Measurements from ENCODE around the gene C15orf39. TPM values are rescaled to one million over a fixed set of nuclear protein-coding genes. Genes with fewer than 3 reads are reported as not detected.

Gene C15orf39
- total and polyA plus RNA-seq, 2 of the 13 experiments (the other 11 are each of a cell fraction or from before 2014, with no cell fraction given): 6.2 to 13.5 TPM

DNA sequence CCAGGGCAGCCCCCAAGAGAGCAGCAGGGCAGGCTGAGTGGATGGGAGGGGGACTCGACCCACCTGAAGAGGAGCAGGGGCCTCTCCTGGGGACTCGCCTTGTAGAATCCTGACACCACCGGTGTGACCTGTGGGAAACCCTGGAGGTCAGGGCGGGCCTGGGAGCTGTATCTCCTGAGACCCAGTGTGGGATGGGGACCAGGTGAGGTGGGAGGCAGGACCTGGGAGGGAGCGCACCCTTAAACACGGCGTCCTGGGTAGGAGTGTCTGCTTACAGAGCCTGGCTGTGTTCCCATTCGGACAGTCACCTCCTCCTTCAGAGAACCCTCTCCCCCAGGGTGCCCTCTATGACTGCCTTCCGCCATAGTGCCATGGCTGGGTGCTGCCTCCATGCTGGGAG is 27.1 kb downstream of the C15orf39 start:
- Histone ChIP-seq H3K4me2 (ENCODE audit: low read depth, low read length) (no peak overlapping the region), H3K4me3 (replicated peaks in 1 of 3; ENCODE audit: insufficient read depth in 1 of 3, low read depth in 2 of 3, low read length in 3 of 3) (no peak overlapping the region), H3K27ac (ENCODE audit: extremely low read length, insufficient read depth, low read length) (no peak overlapping the region), H3K27me3 (ENCODE audit: control insufficient read depth in 1 of 2, insufficient read depth in 2 of 2, low read length in 2 of 2) (peaks cover 7 to 56% of the 10 kb centered on the region in 2 experiments; a peak in 4 of 5 replicates), H3K9ac (ENCODE audit: insufficient read depth, low read depth, low read length) (no peak overlapping the region), H3K36me3 (replicated peaks in 1 of 2; ENCODE audit: control insufficient read depth in 1 of 2, insufficient read depth in 2 of 2, low read length in 2 of 2) (no peaks in the 10 kb centered on the region), H4K20me1 (ENCODE audit: insufficient read depth, low read length) (no peaks in the 10 kb centered on the region), H3K79me2 (ENCODE audit: insufficient read depth, low read length) (no peaks in the 10 kb centered on the region), H3K4me1 (ENCODE audit: insufficient read depth, low read length) (peaks cover 14% of the 10 kb centered on the region; the same call in 1 of the 2 replicates), H2AFZ (ENCODE audit: low read length) (no peak overlapping the region), H3K9me3 (ENCODE audit: low read length) (no peaks in the 10 kb centered on the region)
- no TSS peak for BruUV-seq (replicated peaks)
- FAIRE-seq (no peak), DNase-seq (ENCODE audit: low spot score) (no peak), ATAC-seq (no peak)
- POLR2A ChIA-PET: no interaction called here
- 32% methylated on average over 6 of the region's 9 CpGs for WGBS (ENCODE audit: low lambda C conversion rate)
- intact Hi-C loops (cut with micrococcal nuclease; ENCODE audit: unreplicated experiment) (no loop called here), in situ Hi-C loops (cut with HindIII; ENCODE audit: extremely low pct_ligation_motif_present, low pct_unique_long_range_greater_than_20kb) (loop anchor here (25.0 kb wide), 1 partner anchor 534 kb away; no protein-coding TSS in a partner anchor)
- CTCF ChIA-PET (ENCODE audit: low intra/inter-chr PET ratio, low total read pairs): no interaction called here
- TF ChIP-seq GTF2F1 (IDR thresholded peaks at IDR 0.05; ENCODE audit: low read length) (no peak), KAT8 (CRISPR knock-in tag; IDR thresholded peaks at IDR 0.05) (no peak), AGO1 (IDR thresholded peaks at IDR 0.05; ENCODE audit: low read depth, low read length, poor library complexity, severe bottlenecking) (no peak), ZSCAN9 (CRISPR knock-in tag; IDR thresholded peaks at IDR 0.05; ENCODE audit: borderline replicate concordance) (no peak), HMGXB4 (CRISPR knock-in tag; IDR thresholded peaks at IDR 0.05; ENCODE audit: borderline replicate concordance in 1 of 2, low read depth in 1 of 2) (no peak), ZNF597 (CRISPR knock-in tag; IDR thresholded peaks at IDR 0.05) (no peak), ZNF326 (CRISPR knock-in tag; IDR thresholded peaks at IDR 0.05; ENCODE audit: borderline replicate concordance) (no peak), ZNF143 (CRISPR knock-in tag; IDR thresholded peaks at IDR 0.05) (no peak), ZNF318 (CRISPR knock-in tag; IDR thresholded peaks at IDR 0.05) (no peak), TFDP2 (CRISPR knock-in tag; IDR thresholded peaks at IDR 0.05) (no peak), ZNF589 (CRISPR knock-in tag; conservative IDR thresholded peaks at IDR 0.05) (no peak)

All from HepG2 (cell line).